ENCODE results near the gene DPYSL5. TPM values are rescaled to one million over a fixed set of nuclear protein-coding genes. Genes with fewer than 3 reads are reported as not detected.

The DPYSL5 gene
- total RNA-seq, 1 donor from 2014 or later = 2.8 TPM

DNA sequence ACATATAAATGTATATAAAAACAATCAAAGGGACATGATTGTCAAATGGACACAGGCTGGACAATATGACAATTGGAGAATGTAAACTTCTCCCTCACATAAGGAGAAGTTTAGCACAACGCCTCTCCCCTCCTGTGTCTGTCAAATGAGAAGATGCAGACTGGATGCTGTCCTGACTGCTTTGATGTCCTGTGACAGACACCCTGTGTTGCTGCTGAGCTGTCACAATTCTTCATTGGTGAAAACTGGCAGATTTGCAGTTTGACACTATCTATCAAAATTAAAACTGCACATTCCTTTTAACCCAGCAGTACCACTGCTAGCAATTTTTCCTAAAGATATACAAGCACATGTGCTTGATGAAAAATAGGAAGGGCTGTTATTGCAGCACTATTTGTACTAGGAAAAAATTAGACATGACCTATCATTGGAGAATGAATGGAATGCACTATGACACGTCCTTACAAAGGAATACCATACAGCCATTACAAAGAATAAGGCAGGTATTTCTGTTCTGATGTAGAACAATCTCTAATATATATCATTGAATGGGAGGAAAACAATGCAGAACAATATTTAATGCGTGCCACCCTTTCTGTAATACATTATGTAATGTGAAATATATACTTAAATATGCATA is 12.4 kb downstream of the DPYSL5 start:
- Mint-ChIP-seq H3K36me3 (no peaks in the 10 kb centered on the region), H3K27ac (no peak overlapping the region), H3K27me3 (ENCODE audit: low read depth) (peaks cover 68% of the 10 kb centered on the region), H3K4me1 (no peaks in the 10 kb centered on the region), H3K9me3 (no peaks in the 10 kb centered on the region), H3K4me3 (no peak overlapping the region)
- no peak for DNase-seq (ENCODE audit: low spot score in 2 of 2, unreplicated experiment in 2 of 2)
- TF ChIP-seq, protein P1, sequence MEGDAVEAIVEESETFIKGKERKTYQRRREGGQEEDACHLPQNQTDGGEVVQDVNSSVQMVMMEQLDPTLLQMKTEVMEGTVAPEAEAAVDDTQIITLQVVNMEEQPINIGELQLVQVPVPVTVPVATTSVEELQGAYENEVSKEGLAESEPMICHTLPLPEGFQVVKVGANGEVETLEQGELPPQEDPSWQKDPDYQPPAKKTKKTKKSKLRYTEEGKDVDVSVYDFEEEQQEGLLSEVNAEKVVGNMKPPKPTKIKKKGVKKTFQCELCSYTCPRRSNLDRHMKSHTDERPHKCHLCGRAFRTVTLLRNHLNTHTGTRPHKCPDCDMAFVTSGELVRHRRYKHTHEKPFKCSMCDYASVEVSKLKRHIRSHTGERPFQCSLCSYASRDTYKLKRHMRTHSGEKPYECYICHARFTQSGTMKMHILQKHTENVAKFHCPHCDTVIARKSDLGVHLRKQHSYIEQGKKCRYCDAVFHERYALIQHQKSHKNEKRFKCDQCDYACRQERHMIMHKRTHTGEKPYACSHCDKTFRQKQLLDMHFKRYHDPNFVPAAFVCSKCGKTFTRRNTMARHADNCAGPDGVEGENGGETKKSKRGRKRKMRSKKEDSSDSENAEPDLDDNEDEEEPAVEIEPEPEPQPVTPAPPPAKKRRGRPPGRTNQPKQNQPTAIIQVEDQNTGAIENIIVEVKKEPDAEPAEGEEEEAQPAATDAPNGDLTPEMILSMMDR (IDR thresholded peaks at IDR 0.05; ENCODE audit: unreplicated experiment) = no peak

DNA sequence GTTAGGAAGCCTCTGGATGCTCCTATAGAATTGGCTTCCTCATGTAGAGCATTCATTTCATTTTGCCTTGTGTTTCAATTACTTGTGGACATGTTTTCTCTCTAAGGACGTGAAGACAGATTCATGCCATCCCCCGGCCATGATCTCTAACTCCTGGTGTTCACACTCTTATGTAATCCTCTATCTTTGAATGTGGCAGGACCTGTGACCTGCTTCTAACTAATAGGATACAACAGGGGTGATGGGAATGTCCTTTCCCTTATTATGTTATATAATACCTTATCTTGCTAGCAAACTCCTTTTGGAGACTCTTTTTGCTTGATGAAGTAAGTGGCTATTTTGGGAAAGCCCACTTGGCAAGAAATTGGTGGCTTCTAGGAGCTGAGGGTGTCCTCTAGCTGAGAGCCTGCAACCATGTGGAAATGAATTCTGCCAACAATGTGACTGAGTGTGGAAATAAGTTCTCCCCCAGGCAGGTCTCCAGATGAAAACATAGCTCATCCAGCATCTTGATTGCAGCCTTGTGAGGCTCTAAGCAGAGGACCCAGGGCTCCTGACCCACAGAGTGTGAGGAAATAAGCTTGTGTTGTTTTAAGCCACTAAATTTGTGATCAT is 13.8 kb downstream of the DPYSL5 start:
- no peaks in the 10 kb centered on the region for H3K9me3 Mint-ChIP-seq
- peaks cover 61% of the 10 kb centered on the region for H3K27me3 Mint-ChIP-seq (ENCODE audit: low read depth)
- no peaks in the 10 kb centered on the region for H3K36me3 Mint-ChIP-seq
- TF ChIP-seq, protein P1 (IDR thresholded peaks at IDR 0.05; ENCODE audit: unreplicated experiment) = no peak
- DNase-seq (ENCODE audit: low spot score in 2 of 2, unreplicated experiment in 2 of 2) = no peak
- H3K4me3 Mint-ChIP-seq = no peak overlapping the region
- H3K4me1 Mint-ChIP-seq = no peaks in the 10 kb centered on the region
- H3K27ac Mint-ChIP-seq = no peak overlapping the region

DNA sequence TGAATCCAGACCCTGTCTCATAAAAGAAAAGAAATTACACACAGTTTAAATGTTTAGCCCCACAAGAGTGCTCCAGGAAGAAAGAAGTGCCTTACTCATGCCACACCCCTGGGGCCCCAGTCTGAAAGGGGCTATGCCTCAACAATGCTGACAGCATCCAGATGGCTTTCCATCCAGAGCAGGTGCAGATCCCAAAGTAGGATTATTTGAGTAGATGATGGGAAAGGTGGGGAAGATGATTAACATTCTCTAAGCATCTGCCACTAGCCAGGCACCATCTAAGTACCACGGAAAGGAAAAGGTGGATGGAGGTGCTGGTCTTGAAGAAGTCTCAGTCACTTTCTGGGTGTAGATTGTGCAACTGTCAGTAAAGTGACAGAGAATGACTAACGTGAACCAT is 16.3 kb downstream of the DPYSL5 start:
- Mint-ChIP-seq H3K4me3 (no peak overlapping the region), H3K27me3 (ENCODE audit: low read depth) (peaks cover 68% of the 10 kb centered on the region), H3K9me3 (no peaks in the 10 kb centered on the region), H3K36me3 (no peaks in the 10 kb centered on the region), H3K27ac (no peak overlapping the region), H3K4me1 (no peaks in the 10 kb centered on the region)
- DNase-seq (ENCODE audit: low spot score in 2 of 2, unreplicated experiment in 2 of 2) = no peak
- TF ChIP-seq, protein P1 (IDR thresholded peaks at IDR 0.05; ENCODE audit: unreplicated experiment) = no peak

DNA sequence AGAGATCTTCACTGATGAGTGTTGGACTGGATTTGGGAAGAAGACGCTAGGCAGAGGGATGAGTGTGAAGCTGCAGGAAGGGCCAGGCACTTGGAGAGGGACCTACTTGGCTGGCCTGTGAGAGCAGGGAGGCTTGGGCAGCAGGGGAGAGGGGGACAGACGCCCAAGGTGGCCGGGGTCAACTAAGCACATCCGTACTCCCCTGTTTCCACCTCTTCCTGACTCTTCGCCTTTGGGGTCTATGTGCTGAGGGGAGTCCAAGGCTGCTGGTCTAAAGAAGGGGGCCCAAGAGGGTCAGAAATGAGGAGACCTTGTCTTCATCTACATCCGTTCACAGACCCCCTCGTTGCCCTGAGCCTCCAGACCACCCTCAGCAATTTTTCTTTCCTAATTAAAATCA is 16.7 kb downstream of the DPYSL5 start:
- Mint-ChIP-seq H3K27me3 (ENCODE audit: low read depth) (peaks cover 67% of the 10 kb centered on the region), H3K36me3 (no peaks in the 10 kb centered on the region), H3K9me3 (no peaks in the 10 kb centered on the region), H3K27ac (no peak overlapping the region), H3K4me1 (no peaks in the 10 kb centered on the region), H3K4me3 (no peak overlapping the region)
- TF ChIP-seq, protein P1 (IDR thresholded peaks at IDR 0.05; ENCODE audit: unreplicated experiment) = no peak
- no peak for DNase-seq (ENCODE audit: low spot score in 2 of 2, unreplicated experiment in 2 of 2)

DNA sequence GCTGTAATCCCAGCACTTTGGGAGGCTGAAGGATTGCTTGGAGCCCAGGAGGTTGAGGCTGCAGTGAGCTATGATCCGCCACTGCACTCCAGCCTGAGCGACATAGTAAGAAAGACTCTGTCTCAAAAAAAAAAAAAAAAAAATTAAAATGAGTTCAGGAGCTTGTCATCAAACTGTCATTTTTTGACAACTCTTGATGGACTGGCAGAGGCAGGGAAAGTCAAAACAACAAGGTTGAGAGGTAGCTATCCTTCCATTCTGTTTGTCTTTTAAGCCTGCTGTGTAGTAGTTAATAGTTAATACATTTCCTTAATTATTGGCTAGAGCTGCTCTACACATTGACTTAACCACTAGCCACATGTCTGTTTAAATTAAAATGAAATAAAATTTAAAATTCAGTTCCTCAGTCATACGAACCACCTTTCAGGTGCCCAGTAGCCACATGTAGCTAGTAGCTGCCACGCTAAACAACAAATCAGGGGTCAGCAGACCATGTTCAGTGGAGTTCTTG is 22.7 kb downstream of the DPYSL5 start:
- no peaks in the 10 kb centered on the region for H3K36me3 Mint-ChIP-seq
- no peak overlapping the region for H3K4me3 Mint-ChIP-seq
- H3K9me3 Mint-ChIP-seq = no peaks in the 10 kb centered on the region
- DNase-seq (ENCODE audit: low spot score in 2 of 2, unreplicated experiment in 2 of 2) = no peak
- H3K27ac Mint-ChIP-seq = no peak overlapping the region
- no peaks in the 10 kb centered on the region for H3K4me1 Mint-ChIP-seq
- TF ChIP-seq, protein P1 (IDR thresholded peaks at IDR 0.05; ENCODE audit: unreplicated experiment) = no peak
- peaks cover 55% of the 10 kb centered on the region for H3K27me3 Mint-ChIP-seq (ENCODE audit: low read depth)
